Measurements from ENCODE around the gene CDC42BPB.

DNA sequence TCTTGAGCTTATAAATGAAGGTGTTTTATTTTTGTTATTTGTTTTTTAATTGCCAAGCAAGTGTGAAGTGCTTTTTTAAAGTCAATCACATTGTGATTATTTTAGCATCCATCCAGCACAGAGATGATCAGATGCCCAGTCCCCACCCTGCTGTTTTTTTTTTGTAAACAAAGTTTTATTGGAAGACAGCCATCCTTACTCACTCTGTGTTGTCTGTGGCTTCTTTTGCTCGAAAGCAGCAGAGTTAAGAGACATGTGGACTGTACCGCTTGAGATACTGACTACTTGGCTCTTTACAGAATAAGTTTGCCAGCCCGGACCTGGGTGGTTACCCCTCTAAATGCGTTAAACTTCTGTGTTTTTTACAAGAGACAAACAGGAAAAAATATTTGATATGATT, 165.8 kb downstream of the CDC42BPB start:
- TF ChIP-seq CTCF (IDR thresholded peaks at IDR 0.05; ENCODE audit: borderline replicate concordance, extremely low read depth, low read length, poor library complexity, severe bottlenecking) (no peak), EZH2 (IDR thresholded peaks at IDR 0.05; ENCODE audit: borderline replicate concordance, low read depth, low read length, severe bottlenecking) (no peak)

Measured in DND-41 (cell line).